ENCODE measurements around the gene GANC. TPM values are rescaled to one million over a fixed set of nuclear protein-coding genes. Genes with fewer than 3 reads are reported as not detected.

Gene GANC
- total RNA-seq, 6 experiments from 2014 or later: 11.4 to 37.6 (median 18.4) TPM

DNA sequence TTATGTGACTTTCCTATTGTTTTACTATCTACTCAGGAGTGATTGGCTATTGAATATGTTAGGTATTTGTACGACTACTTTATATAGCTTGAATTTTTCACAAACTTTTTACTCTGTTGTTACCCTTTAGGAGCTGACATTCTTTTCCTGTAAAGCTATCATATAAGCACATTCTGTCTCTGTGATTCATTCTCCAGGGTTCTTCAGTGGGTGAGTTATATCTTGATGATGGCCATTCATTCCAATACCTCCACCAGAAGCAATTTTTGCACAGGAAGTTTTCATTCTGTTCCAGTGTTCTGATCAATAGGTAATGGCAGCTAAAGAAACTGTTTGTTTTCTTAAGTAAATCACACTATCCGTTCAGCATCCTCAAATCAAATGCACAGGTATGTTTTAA is 76.2 kb downstream of the GANC start:
- 91% methylated on average over 2 of the region's 2 CpGs for WGBS (ENCODE audit: insufficient coverage, low coverage, low lambda C conversion rate, missing lambda C conversion rate)
- Histone ChIP-seq H3K36me3 (peaks cover 0 to 65% (median 18%) of the 10 kb centered on the region in 4 donors), H3K9me3 (no peaks in the 10 kb centered on the region), H3K4me1 (no peaks in the 10 kb centered on the region), H3K27me3 (no peaks in the 10 kb centered on the region), H3K27ac (no peak overlapping the region), H3K4me3 (no peak overlapping the region)
- ATAC-seq: no peak
- TF ChIP-seq POLR2A (IDR thresholded peaks at IDR 0.05): no peak
- TF ChIP-seq, protein P1, sequence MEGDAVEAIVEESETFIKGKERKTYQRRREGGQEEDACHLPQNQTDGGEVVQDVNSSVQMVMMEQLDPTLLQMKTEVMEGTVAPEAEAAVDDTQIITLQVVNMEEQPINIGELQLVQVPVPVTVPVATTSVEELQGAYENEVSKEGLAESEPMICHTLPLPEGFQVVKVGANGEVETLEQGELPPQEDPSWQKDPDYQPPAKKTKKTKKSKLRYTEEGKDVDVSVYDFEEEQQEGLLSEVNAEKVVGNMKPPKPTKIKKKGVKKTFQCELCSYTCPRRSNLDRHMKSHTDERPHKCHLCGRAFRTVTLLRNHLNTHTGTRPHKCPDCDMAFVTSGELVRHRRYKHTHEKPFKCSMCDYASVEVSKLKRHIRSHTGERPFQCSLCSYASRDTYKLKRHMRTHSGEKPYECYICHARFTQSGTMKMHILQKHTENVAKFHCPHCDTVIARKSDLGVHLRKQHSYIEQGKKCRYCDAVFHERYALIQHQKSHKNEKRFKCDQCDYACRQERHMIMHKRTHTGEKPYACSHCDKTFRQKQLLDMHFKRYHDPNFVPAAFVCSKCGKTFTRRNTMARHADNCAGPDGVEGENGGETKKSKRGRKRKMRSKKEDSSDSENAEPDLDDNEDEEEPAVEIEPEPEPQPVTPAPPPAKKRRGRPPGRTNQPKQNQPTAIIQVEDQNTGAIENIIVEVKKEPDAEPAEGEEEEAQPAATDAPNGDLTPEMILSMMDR (IDR thresholded peaks at IDR 0.05): no peak
- DNase-seq: no peak
- intact Hi-C loops (cut with DNase I): no loop called here

DNA sequence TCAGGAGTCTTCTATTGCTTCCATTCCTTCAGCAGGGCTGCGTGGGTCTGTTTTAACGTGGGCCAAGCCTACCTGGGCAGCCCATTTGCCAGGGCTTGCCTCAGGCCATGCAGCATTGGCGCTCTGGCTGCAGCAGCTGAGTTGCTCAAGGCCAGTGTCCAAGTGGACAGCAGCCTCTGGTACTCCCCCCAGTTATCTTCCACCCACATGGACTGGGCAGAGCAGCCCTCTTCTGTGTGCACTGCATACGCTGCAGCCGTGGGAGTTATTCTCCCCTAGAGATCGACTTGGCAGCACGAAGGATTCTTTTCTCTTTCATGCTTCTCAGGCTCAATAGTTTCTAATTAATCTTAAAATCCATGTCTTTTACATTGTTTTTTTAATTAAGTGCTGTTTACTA is 79.4 kb downstream of the GANC start:
- TF ChIP-seq POLR2A (IDR thresholded peaks at IDR 0.05): no peak
- TF ChIP-seq, protein P1 (IDR thresholded peaks at IDR 0.05): no peak
- no peak overlapping the region for H3K27ac ChIP-seq
- DNase-seq (no peak), ATAC-seq (no peak)
- no peak overlapping the region for H3K4me3 ChIP-seq
- peaks cover 0 to 57% (median 18%) of the 10 kb centered on the region in 4 donors for H3K36me3 ChIP-seq
- no peaks in the 10 kb centered on the region for H3K9me3 ChIP-seq
- H3K4me1 ChIP-seq: no peaks in the 10 kb centered on the region
- intact Hi-C loops (cut with DNase I): no loop called here
- WGBS (ENCODE audit: insufficient coverage, low coverage, low lambda C conversion rate, missing lambda C conversion rate): 89% methylated on average over 7 of the region's 7 CpGs
- no peaks in the 10 kb centered on the region for H3K27me3 ChIP-seq

DNA sequence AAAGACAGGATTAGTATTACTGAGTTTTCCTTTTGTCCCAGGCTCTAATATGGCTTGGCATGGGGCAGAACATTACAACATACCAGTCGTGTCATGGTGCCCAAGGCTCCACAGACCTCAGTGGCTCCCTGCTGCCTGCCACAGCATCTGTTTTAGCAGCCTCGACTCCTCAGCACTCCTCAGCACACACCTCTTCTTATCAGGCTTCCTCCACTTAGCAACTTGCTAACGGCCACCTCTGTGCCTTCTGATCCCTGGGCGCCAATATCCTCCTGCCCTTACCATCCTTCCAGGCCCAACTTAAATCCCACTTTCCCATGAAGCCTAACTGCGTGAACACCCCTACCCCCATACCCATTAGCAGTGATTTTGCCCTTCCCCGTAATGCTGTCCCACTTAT is 80.1 kb downstream of the GANC start:
- Histone ChIP-seq H3K27me3 (no peaks in the 10 kb centered on the region), H3K36me3 (peaks cover 0 to 53% (median 18%) of the 10 kb centered on the region in 4 donors), H3K27ac (no peak overlapping the region), H3K9me3 (no peaks in the 10 kb centered on the region), H3K4me3 (no peak overlapping the region), H3K4me1 (no peaks in the 10 kb centered on the region)
- intact Hi-C loops (cut with DNase I): no loop called here
- 95% methylated on average over 6 of the region's 6 CpGs for WGBS (ENCODE audit: insufficient coverage, low coverage, low lambda C conversion rate, missing lambda C conversion rate)
- ATAC-seq (no peak), DNase-seq (no peak)
- TF ChIP-seq POLR2A (IDR thresholded peaks at IDR 0.05): no peak
- TF ChIP-seq, protein P1 (IDR thresholded peaks at IDR 0.05): no peak

DNA sequence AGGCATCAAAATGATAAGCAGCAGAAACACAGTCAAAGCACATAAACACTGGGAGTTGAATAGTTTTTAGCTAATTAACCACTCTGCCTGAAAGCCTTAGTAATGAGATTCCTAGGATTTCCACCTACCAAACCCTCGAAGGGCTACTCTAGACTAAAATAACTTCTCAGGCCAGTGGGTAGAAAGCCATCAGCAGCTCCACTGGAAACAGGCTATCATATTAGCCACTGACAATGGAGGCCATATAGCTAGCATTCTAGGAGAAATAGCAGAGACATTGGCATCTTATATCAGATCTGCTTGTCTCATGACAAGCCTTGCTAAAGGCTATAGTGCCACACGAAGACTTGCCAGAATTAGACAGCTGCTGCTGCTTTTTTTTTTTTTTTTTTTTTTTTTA is 81.8 kb downstream of the GANC start:
- TF ChIP-seq POLR2A (IDR thresholded peaks at IDR 0.05): no peak
- TF ChIP-seq, protein P1 (IDR thresholded peaks at IDR 0.05): no peak
- Histone ChIP-seq H3K27ac (no peak overlapping the region), H3K4me1 (no peaks in the 10 kb centered on the region), H3K4me3 (no peak overlapping the region), H3K9me3 (no peaks in the 10 kb centered on the region), H3K27me3 (no peaks in the 10 kb centered on the region), H3K36me3 (peaks cover 0 to 38% (median 14%) of the 10 kb centered on the region in 4 donors)
- DNase-seq (no peak), ATAC-seq (no peak)
- WGBS (ENCODE audit: insufficient coverage, low coverage, low lambda C conversion rate, missing lambda C conversion rate): 84% methylated on average over 2 of the region's 2 CpGs
- intact Hi-C loops (cut with DNase I): no loop called here

DNA sequence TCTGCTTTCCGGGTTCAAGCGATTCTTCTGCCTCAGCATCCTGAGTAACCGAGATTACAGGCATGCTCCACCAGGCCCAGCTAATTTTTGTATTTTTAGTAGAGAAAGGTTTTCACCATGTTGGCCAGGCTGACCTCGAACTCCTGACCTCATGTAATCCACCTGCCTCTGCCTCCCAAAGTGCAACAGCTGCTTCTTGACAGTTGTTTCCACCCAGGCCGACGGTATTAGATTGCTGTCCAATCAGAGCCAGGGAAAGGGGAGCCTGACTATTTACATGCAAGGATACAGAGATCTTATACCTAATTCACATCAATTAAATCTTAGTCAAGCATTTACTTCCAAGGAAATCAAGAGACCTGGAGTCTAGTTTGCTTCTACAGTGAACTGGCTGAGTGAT is 82.3 kb downstream of the GANC start:
- H3K27ac ChIP-seq: no peak overlapping the region
- intact Hi-C loops (cut with DNase I): no loop called here
- ATAC-seq (no peak), DNase-seq (no peak)
- TF ChIP-seq, protein P1 (IDR thresholded peaks at IDR 0.05): no peak
- TF ChIP-seq POLR2A (IDR thresholded peaks at IDR 0.05): no peak
- H3K4me1 ChIP-seq: no peaks in the 10 kb centered on the region
- no peaks in the 10 kb centered on the region for H3K27me3 ChIP-seq
- peaks cover 0 to 34% (median 14%) of the 10 kb centered on the region in 4 donors for H3K36me3 ChIP-seq
- H3K4me3 ChIP-seq: no peak overlapping the region
- WGBS (ENCODE audit: insufficient coverage, low coverage, low lambda C conversion rate, missing lambda C conversion rate): 92% methylated on average over 5 of the region's 6 CpGs
- H3K9me3 ChIP-seq: no peaks in the 10 kb centered on the region
